ENCODE measurements around the gene DUXA.
A peak's percentile ranks its signal among the peaks of the same experiment; 100 is the strongest.
"Not testable (repeated sequence)": the region's sequence is repeated elsewhere in the genome, so short reads cannot be mapped to it uniquely, and the experiment has no call there.

The DUXA gene

GRCh38 chr19:57167385-57167784 lies at the start of gene DUXA:
DUXA (minus strand) TSS chr19:57167485; CDS start chr19:57167443, 42 bp downstream.
- no peak for DNase-seq

- no peak for DNase-seq
Observed at GRCh38 chr19:57212109-57212508, 44.8 kb upstream of the DUXA start.

GRCh38 chr19:57210381-57210780 lies 43.1 kb upstream of the DUXA start:
- no peak for DNase-seq

- no peak for DNase-seq
Observed at GRCh38 chr19:57202160-57202559, 34.9 kb upstream of the DUXA start.

GRCh38 chr19:57197874-57198273 lies 30.6 kb upstream of the DUXA start:
- not testable (repeated sequence) for DNase-seq

GRCh38 chr19:57192993-57193392 lies 25.7 kb upstream of the DUXA start:
- no peak for DNase-seq

GRCh38 chr19:57192077-57192420 lies 24.8 kb upstream of the DUXA start:
- DNase-seq = no peak

- DNase-seq = peak; percentile 79
Observed at GRCh38 chr19:57191141-57192076, 24.1 kb upstream of the DUXA start, which contains the start of gene ZNF264. ZNF264 (plus strand) TSS chr19:57191500; CDS start chr19:57191914, 414 bp downstream.

- DNase-seq = no peak
Observed at GRCh38 chr19:57190301-57190700, 23.0 kb upstream of the DUXA start.

GRCh38 chr19:57171551-57172081 lies 4.3 kb upstream of the DUXA start:
- DNase-seq = no peak

- no peak for DNase-seq
Observed at GRCh38 chr19:57165846-57166245, 1.4 kb downstream of the DUXA start.

GRCh38 chr19:57161985-57162539 lies 5.2 kb downstream of the DUXA start:
- DNase-seq = no peak

GRCh38 chr19:57152921-57153320 lies 14.4 kb downstream of the DUXA start:
- DNase-seq = no peak

- no peak for DNase-seq
Observed at GRCh38 chr19:57141699-57142098, 25.6 kb downstream of the DUXA start.

- DNase-seq = no peak
Observed at GRCh38 chr19:57135797-57136196, 31.5 kb downstream of the DUXA start.

- not testable (repeated sequence) for DNase-seq
Observed at GRCh38 chr19:57127403-57127802, 39.9 kb downstream of the DUXA start.

GRCh38 chr19:57123882-57124281 lies 43.4 kb downstream of the DUXA start:
- DNase-seq = no peak

GRCh38 chr19:57118848-57119247 lies 48.4 kb downstream of the DUXA start:
- no peak for DNase-seq

- DNase-seq = not testable (repeated sequence)
Observed at GRCh38 chr19:57113501-57113900, 53.8 kb downstream of the DUXA start.

GRCh38 chr19:57111329-57111644 lies 56.0 kb downstream of the DUXA start:
- DNase-seq = no peak

- DNase-seq = no peak
Observed at GRCh38 chr19:57110592-57111328, 56.5 kb downstream of the DUXA start.

- no peak for DNase-seq
Observed at GRCh38 chr19:57106722-57107235, 60.5 kb downstream of the DUXA start.

Data from COR-L47 (cell line).